A673 (cell line): Measurements from ENCODE around the gene CDC25B.

Experiments
- EZH2 ChIP-seq: fragments of 200-600 bp; sonication (generic); IDR thresholded peaks from 2 replicates; pipeline ENCODE4 v1.6.1; 2017; ENCODE audit warnings: borderline replicate concordance, low read depth, mild to moderate bottlenecking, mixed read lengths, antibody characterized with exemption, low read length; ENCODE audit not compliant: poor library complexity, severe bottlenecking
- TF ChIP-seq, protein P1 (sequence below): fragments of 300-800, 200-600 bp; sonication (generic); conservative IDR thresholded peaks from 2 replicates; pipeline ENCODE4 v1.5.1; 2017; ENCODE audit warnings: low read depth, mild to moderate bottlenecking, antibody characterized with exemption, low read length, moderate library complexity, mixed read lengths

- TF ChIP-seq, protein P1, sequence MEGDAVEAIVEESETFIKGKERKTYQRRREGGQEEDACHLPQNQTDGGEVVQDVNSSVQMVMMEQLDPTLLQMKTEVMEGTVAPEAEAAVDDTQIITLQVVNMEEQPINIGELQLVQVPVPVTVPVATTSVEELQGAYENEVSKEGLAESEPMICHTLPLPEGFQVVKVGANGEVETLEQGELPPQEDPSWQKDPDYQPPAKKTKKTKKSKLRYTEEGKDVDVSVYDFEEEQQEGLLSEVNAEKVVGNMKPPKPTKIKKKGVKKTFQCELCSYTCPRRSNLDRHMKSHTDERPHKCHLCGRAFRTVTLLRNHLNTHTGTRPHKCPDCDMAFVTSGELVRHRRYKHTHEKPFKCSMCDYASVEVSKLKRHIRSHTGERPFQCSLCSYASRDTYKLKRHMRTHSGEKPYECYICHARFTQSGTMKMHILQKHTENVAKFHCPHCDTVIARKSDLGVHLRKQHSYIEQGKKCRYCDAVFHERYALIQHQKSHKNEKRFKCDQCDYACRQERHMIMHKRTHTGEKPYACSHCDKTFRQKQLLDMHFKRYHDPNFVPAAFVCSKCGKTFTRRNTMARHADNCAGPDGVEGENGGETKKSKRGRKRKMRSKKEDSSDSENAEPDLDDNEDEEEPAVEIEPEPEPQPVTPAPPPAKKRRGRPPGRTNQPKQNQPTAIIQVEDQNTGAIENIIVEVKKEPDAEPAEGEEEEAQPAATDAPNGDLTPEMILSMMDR, result no peak
- no peak for TF ChIP-seq EZH2
These were observed 8.2 kb downstream of the CDC25B start for GRCh38 chr20:3804254-3804751.
